Keratinocyte (primary cell): Measurements from ENCODE around the gene ELP4. TPM values are rescaled to one million over a fixed set of nuclear protein-coding genes. Genes with fewer than 3 reads are reported as not detected.

Experiments
- DNase-seq: peaks from one replicate; pipeline ENCODE4 v3.0.0-alpha.2; 2011; ENCODE audit warnings: low read depth, missing footprints, low spot score
- FAIRE-seq: peaks from 2 replicates; lab custom pipeline; 2011; peaks lifted over from hg19 to GRCh38; lab: Jason Lieb, UNC
- H2AFZ ChIP-seq: 2 replicates; pipeline ENCODE4 v1.6.0; 2012; ENCODE audit warnings: low read length, control low read depth, inconsistent platforms; ENCODE audit not compliant: control insufficient read depth
- H3K27ac ChIP-seq: 2 replicates; pipeline ENCODE4 v1.5.1; 2011; ENCODE audit warnings: low read length; ENCODE audit not compliant: control insufficient read depth, insufficient read depth
- H3K27me3 ChIP-seq: 3 replicates; pipeline ENCODE4 v1.6.0; 2011; ENCODE audit warnings: low read length; ENCODE audit not compliant: control insufficient read depth, insufficient read depth; ENCODE audit errors: extremely low read depth
- H3K36me3 ChIP-seq, 2 experiments: 2 replicates in 1 of 2; 3 replicates in 1 of 2; pipeline ENCODE4 v1.5.1; 2011; ENCODE audit warnings: low read length in 2 of 2, mild to moderate bottlenecking in 1 of 2; ENCODE audit not compliant: control insufficient read depth in 2 of 2, insufficient read depth in 2 of 2; ENCODE audit errors: extremely low read depth in 1 of 2
- H3K4me1 ChIP-seq: 3 replicates; pipeline ENCODE4 v1.5.1; 2011; ENCODE audit warnings: low read length; ENCODE audit not compliant: control insufficient read depth, insufficient read depth; ENCODE audit errors: extremely low read depth
- H3K4me2 ChIP-seq: 3 replicates; pipeline ENCODE4 v1.6.0; 2011; ENCODE audit warnings: low read depth, low read length; ENCODE audit not compliant: control insufficient read depth, insufficient read depth; ENCODE audit errors: extremely low read depth
- H3K4me3 ChIP-seq, 3 experiments: fragments of 200-600 bp in 1 of 3; sonication (generic) in 1 of 3; 2 replicates in 2 of 3; 3 replicates in 1 of 3; pipeline ENCODE4 v1.5.1; 2011 to 2016; ENCODE audit warnings: low read length in 3 of 3, mild to moderate bottlenecking in 3 of 3, control low read depth in 2 of 3, inconsistent platforms in 1 of 3, low read depth in 1 of 3, mixed read lengths in 1 of 3, mixed run types in 1 of 3, moderate library complexity in 1 of 3; ENCODE audit not compliant: control insufficient read depth in 2 of 3, insufficient read depth in 2 of 3; ENCODE audit errors: extremely low read depth in 1 of 3
- H3K79me2 ChIP-seq: 2 replicates; pipeline ENCODE4 v1.6.0; 2012; ENCODE audit warnings: low read length; ENCODE audit not compliant: control insufficient read depth, insufficient read depth
- H3K9ac ChIP-seq: 3 replicates; pipeline ENCODE4 v1.6.0; 2011; ENCODE audit warnings: low read length; ENCODE audit not compliant: control insufficient read depth, insufficient read depth; ENCODE audit errors: extremely low read depth
- H3K9me1 ChIP-seq: 3 replicates; pipeline ENCODE4 v1.6.0; 2011; ENCODE audit warnings: low read length; ENCODE audit not compliant: control insufficient read depth, insufficient read depth; ENCODE audit errors: extremely low read depth
- H3K9me3 ChIP-seq: 2 replicates; pipeline ENCODE4 v1.5.1; 2012; ENCODE audit warnings: low read depth, low read length; ENCODE audit not compliant: control insufficient read depth
- H4K20me1 ChIP-seq: 3 replicates; pipeline ENCODE4 v1.6.0; 2011; ENCODE audit warnings: low read length; ENCODE audit not compliant: control insufficient read depth, insufficient read depth; ENCODE audit errors: extremely low read depth
- CTCF ChIP-seq, 3 experiments: IDR thresholded peaks in 1 of 3; conservative IDR thresholded peaks in 1 of 3; optimal IDR thresholded peaks in 1 of 3; 2 replicates in 2 of 3; 3 replicates in 1 of 3; pipeline versions ENCODE3 to v1.5.1; 2011; ENCODE audit warnings: low read length in 3 of 3, mild to moderate bottlenecking in 3 of 3, moderate library complexity in 2 of 3, control low read depth in 1 of 3, inconsistent platforms in 1 of 3; ENCODE audit not compliant: insufficient read depth in 2 of 3; ENCODE audit errors: extremely low read depth in 1 of 3
- EZH2 ChIP-seq: IDR thresholded peaks from one replicate; pipeline ENCODE4 v1.6.1; 2012; ENCODE audit warnings: inconsistent platforms, mild to moderate bottlenecking, low read length, moderate library complexity
- dilution Hi-C: fragments of 300-500 bp; cut with MboI; formaldehyde crosslinking; loops from one replicate; pipeline ENCODE4 v1.7.0; 2020; ENCODE audit warnings: low sequenced_read_pairs; ENCODE audit not compliant: extremely low pct_ligation_motif_present
- polyA plus RNA-seq, 5 experiments: library from polyadenylated mRNA; depleted of rRNA in 3 of 5; stranded (reverse) in 3 of 5; stranded (forward) in 1 of 5; unstranded in 1 of 5; fragments of >200 nt; gene quantifications; 1 replicate in 1 of 5; 2 replicates in 3 of 5; 3 replicates in 1 of 5; pipeline versions ENCODE4 v1.2.1 to v1.2.3, GENCODE V29; 2011 to 2012; ENCODE audit warnings: missing spikeins in 2 of 5, low read depth in 1 of 5, low replicate concordance in 1 of 5

The ELP4 gene
- polyA plus RNA-seq, 1 donor (not counting 4 experiments of a cell fraction or from before 2014, with no cell fraction given): 29.6 TPM

GRCh38 chr11:31625868-31626267, 116.3 kb downstream of the ELP4 start:
- H3K9me3 ChIP-seq: no peaks in the 10 kb centered on the region
- no peak overlapping the region for H3K27ac ChIP-seq
- DNase-seq (no peak), FAIRE-seq (no peak)
- H2AFZ ChIP-seq: no peak overlapping the region
- no peaks in the 10 kb centered on the region for H3K9me1 ChIP-seq
- no peaks in the 10 kb centered on the region for H3K27me3 ChIP-seq
- no peaks in the 10 kb centered on the region for H3K79me2 ChIP-seq
- TF ChIP-seq EZH2 (no peak), CTCF (optimal IDR thresholded peaks at IDR 0.05 in 1 of 3, IDR thresholded peaks at IDR 0.05 in 1 of 3, conservative IDR thresholded peaks at IDR 0.05 in 1 of 3; ENCODE audit: extremely low read depth in 1 of 3, insufficient read depth in 2 of 3, low read length in 3 of 3) (no peak)
- no peak overlapping the region for H3K4me2 ChIP-seq
- peaks cover 3% of the 10 kb centered on the region for H3K4me1 ChIP-seq
- H3K4me3 ChIP-seq: no peak overlapping the region
- no peak overlapping the region for H3K9ac ChIP-seq
- dilution Hi-C loops: no loop called here
- no peaks in the 10 kb centered on the region for H4K20me1 ChIP-seq
- no peaks in the 10 kb centered on the region for H3K36me3 ChIP-seq

- Histone ChIP-seq H3K36me3 (no peaks in the 10 kb centered on the region), H3K4me1 (peaks cover 3% of the 10 kb centered on the region), H3K4me3 (no peak overlapping the region), H3K9me3 (no peaks in the 10 kb centered on the region), H3K27ac (no peak overlapping the region), H3K9ac (no peak overlapping the region), H2AFZ (no peak overlapping the region), H3K27me3 (no peaks in the 10 kb centered on the region), H3K4me2 (no peak overlapping the region), H4K20me1 (no peaks in the 10 kb centered on the region), H3K9me1 (no peaks in the 10 kb centered on the region), H3K79me2 (no peaks in the 10 kb centered on the region)
- FAIRE-seq: no peak
- no peak for TF ChIP-seq CTCF (optimal IDR thresholded peaks at IDR 0.05 in 1 of 3, IDR thresholded peaks at IDR 0.05 in 1 of 3, conservative IDR thresholded peaks at IDR 0.05 in 1 of 3; ENCODE audit: extremely low read depth in 1 of 3, insufficient read depth in 2 of 3, low read length in 3 of 3)
- DNase-seq: no peak
- dilution Hi-C loops: no loop called here
Observed at GRCh38 chr11:31628111-31628510, 118.5 kb downstream of the ELP4 start.
